ENCODE measurements around the gene LUC7L. TPM values are rescaled to one million over a fixed set of nuclear protein-coding genes. Genes with fewer than 3 reads are reported as not detected.
"Not testable (repeated sequence)": the region's sequence is repeated elsewhere in the genome, so short reads cannot be mapped to it uniquely, and the experiment has no call there.

The LUC7L gene
- total RNA-seq, 1 donor from 2014 or later, result 74.1 TPM

DNA sequence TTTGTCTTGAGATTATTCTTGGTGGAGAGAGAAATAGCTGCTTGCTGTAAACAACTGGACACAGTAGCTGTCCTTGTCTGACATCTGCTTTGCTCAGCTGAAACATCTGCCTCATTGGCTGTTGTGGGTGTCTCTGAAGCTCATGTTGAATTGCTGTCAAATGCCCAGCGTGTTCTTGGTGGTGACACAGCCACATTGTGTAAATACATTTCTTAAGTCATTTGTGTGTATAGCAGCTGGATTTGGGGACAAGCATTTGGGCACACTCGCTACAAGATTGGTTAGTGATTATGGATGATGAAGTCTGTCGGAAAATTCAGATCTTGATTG is 10.7 kb upstream of the LUC7L start:
- peaks cover 6% of the 10 kb centered on the region for H3K4me1 Mint-ChIP-seq (ENCODE audit: low read depth, unreplicated experiment)
- Histone ChIP-seq H3K79me2 (ENCODE audit: insufficient read depth, low read length) (peaks cover 21% of the 10 kb centered on the region), H3K27me3 (ENCODE audit: insufficient read depth, low read length) (no peaks in the 10 kb centered on the region), H3K4me1 (ENCODE audit: insufficient read depth, low read length) (no peaks in the 10 kb centered on the region), H3K27ac (ENCODE audit: low read depth, low read length) (no peak overlapping the region), H4K20me1 (ENCODE audit: insufficient read depth, low read length) (peaks cover 24% of the 10 kb centered on the region), H3K36me3 (ENCODE audit: insufficient read depth, low read length) (no peaks in the 10 kb centered on the region), H2AFZ (ENCODE audit: low read depth, low read length) (no peak overlapping the region), H3K9ac (ENCODE audit: low read length) (no peak overlapping the region), H3K9me3 (ENCODE audit: insufficient read depth, low read depth, low read length) (no peaks in the 10 kb centered on the region), H3K4me3 (ENCODE audit: insufficient read depth, low read depth, low read length) (no peak overlapping the region), H3K4me2 (ENCODE audit: low read length) (no peak overlapping the region)
- H3K27me3 Mint-ChIP-seq (ENCODE audit: low read depth, unreplicated experiment), result no peaks in the 10 kb centered on the region
- TF ChIP-seq, protein P1, sequence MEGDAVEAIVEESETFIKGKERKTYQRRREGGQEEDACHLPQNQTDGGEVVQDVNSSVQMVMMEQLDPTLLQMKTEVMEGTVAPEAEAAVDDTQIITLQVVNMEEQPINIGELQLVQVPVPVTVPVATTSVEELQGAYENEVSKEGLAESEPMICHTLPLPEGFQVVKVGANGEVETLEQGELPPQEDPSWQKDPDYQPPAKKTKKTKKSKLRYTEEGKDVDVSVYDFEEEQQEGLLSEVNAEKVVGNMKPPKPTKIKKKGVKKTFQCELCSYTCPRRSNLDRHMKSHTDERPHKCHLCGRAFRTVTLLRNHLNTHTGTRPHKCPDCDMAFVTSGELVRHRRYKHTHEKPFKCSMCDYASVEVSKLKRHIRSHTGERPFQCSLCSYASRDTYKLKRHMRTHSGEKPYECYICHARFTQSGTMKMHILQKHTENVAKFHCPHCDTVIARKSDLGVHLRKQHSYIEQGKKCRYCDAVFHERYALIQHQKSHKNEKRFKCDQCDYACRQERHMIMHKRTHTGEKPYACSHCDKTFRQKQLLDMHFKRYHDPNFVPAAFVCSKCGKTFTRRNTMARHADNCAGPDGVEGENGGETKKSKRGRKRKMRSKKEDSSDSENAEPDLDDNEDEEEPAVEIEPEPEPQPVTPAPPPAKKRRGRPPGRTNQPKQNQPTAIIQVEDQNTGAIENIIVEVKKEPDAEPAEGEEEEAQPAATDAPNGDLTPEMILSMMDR (IDR thresholded peaks at IDR 0.05; ENCODE audit: insufficient read depth, low read depth, low read length), result no peak
- TF ChIP-seq EZH2 (IDR thresholded peaks at IDR 0.05; ENCODE audit: insufficient read depth, low read length), result no peak
- H3K4me3 Mint-ChIP-seq (ENCODE audit: unreplicated experiment), result no peak overlapping the region
- H3K9me3 Mint-ChIP-seq (ENCODE audit: unreplicated experiment), result no peaks in the 10 kb centered on the region
- FAIRE-seq (no peak), DNase-seq (ENCODE audit: low read depth) (no peak)
- H3K36me3 Mint-ChIP-seq (ENCODE audit: low read depth, unreplicated experiment), result peaks cover 5% of the 10 kb centered on the region
- no peak overlapping the region for H3K27ac Mint-ChIP-seq (ENCODE audit: unreplicated experiment)

DNA sequence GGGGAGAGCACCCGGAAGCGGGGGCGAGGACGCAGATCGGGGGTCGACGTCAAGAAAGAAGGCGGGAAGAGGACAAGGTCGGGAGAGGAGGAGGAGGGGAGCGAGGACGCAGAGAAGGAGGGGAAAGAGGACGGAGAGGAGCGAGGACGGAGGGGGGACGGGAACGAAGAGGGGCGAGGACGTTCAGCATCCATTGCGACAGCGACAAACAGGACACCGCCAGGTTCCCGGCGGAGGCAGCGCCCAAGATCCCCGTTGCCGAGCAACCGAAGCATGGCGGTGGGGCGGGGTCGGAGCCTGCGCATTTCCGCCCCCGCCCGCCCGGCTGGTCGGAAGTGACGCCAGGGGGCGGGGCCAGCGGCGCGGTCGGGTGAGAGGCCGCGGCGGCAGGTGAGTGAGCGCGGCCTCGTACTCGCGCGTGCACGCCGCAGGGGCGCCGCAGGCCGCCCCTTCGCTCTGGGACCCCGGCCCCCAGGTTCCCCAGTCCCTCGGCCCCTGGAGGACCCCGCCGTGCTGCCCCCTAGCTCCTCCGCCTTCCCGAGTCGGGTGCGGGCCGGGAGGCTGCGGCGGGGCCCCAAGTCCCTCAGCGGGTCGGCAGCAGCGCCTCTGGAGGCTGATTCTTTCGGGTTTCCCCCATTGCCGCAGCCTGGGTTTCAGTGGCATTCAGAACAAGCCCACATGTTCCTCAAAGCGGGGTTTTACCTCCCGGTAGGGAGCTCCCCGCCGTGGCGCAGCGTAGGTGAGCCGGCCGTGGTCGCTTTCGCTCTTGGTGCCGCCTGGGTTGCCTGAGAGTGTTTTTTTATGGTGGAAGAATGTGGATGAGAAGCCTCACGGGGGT is 5.4 kb upstream of the LUC7L start, which contains the start of gene FAM234A:
Gene FAM234A (plus strand): TSS at position 354 of the 838 bp plus-strand sequence. CDS start 19,593 bp downstream, outside the sequence.
- Histone ChIP-seq H2AFZ (ENCODE audit: low read depth, low read length) (peak within 1 kb of the TSS; percentile 100), H3K27ac (ENCODE audit: low read depth, low read length) (peak within 1 kb of the TSS; percentile 97), H4K20me1 (ENCODE audit: insufficient read depth, low read length) (peaks cover 2% of the 10 kb centered on the region), H3K4me2 (ENCODE audit: low read length) (peak within 1 kb of the TSS; percentile 89), H3K36me3 (ENCODE audit: insufficient read depth, low read length) (no peaks in the 10 kb centered on the region), H3K4me3 (ENCODE audit: insufficient read depth, low read depth, low read length) (peak within 1 kb of the TSS; percentile 79), H3K79me2 (ENCODE audit: insufficient read depth, low read length) (peaks cover 2% of the 10 kb centered on the region), H3K9me3 (ENCODE audit: insufficient read depth, low read depth, low read length) (no peaks in the 10 kb centered on the region), H3K27me3 (ENCODE audit: insufficient read depth, low read length) (no peaks in the 10 kb centered on the region), H3K4me1 (ENCODE audit: insufficient read depth, low read length) (no peaks in the 10 kb centered on the region), H3K9ac (ENCODE audit: low read length) (peak within 1 kb of the TSS; percentile 93)
- Mint-ChIP-seq H3K27me3 (ENCODE audit: low read depth, unreplicated experiment) (no peaks in the 10 kb centered on the region), H3K9me3 (ENCODE audit: unreplicated experiment) (no peaks in the 10 kb centered on the region), H3K4me1 (ENCODE audit: low read depth, unreplicated experiment) (peaks cover 1% of the 10 kb centered on the region), H3K36me3 (ENCODE audit: low read depth, unreplicated experiment) (peaks cover 5% of the 10 kb centered on the region), H3K4me3 (ENCODE audit: unreplicated experiment) (peak within 1 kb of the TSS; percentile 99), H3K27ac (ENCODE audit: unreplicated experiment) (peak within 1 kb of the TSS; percentile 97)
- FAIRE-seq, result no peak
- TF ChIP-seq EZH2 (IDR thresholded peaks at IDR 0.05; ENCODE audit: insufficient read depth, low read length), result no peak
- TF ChIP-seq, protein P1 (IDR thresholded peaks at IDR 0.05; ENCODE audit: insufficient read depth, low read depth, low read length), result peak; percentile 25
- peak; percentile 87 for DNase-seq (ENCODE audit: low read depth)

DNA sequence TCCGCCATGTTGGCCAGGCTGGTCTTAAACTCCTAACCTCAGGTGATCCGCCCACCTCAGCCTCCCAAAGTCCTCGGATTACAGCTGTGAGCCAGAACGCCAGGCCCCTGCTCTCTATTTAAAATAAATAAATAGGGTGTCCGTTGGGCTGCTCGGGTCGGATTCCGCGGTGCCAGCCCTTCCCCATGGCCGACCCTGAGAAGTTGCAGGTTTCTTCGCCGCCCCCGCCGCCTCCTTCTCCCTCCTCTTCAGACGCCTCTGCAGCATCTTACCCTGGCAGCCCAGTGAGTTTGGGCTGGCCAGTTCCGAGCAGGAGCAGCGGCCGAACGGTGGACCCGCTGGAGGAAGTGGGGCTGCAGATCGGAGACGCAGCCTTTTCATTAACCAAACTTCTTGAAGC is 1.7 kb upstream of the LUC7L start:
- no peak overlapping the region for H2AFZ ChIP-seq (ENCODE audit: low read depth, low read length)

DNA sequence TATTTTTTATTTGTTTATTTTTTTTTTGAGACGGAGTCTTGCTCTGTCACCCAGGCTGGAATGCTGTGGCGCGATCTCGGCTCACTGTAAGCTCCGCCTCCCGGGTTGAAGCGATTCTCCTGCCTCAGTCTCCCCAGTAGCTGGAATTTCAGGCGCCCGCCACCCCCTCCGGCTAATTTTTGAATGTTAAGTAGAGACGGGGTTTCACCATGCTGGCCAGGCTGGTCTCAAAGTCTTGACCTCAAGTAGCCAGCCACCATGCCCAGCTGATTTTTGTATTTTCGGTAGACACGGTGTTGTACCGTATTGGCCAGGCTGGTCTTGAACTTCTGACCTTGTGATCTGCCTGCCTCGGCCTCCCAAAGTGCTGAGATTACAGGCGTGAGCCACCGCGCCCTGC is 1.1 kb upstream of the LUC7L start:
- peaks cover 11% of the 10 kb centered on the region for H3K36me3 Mint-ChIP-seq (ENCODE audit: low read depth, unreplicated experiment)
- H3K4me3 Mint-ChIP-seq (ENCODE audit: unreplicated experiment); DNase-seq (ENCODE audit: low read depth); H3K9me3 Mint-ChIP-seq (ENCODE audit: unreplicated experiment); H3K4me3 ChIP-seq (ENCODE audit: insufficient read depth, low read depth, low read length); H3K9me3 ChIP-seq (ENCODE audit: insufficient read depth, low read depth, low read length); H3K4me2 ChIP-seq (ENCODE audit: low read length); H3K27ac Mint-ChIP-seq (ENCODE audit: unreplicated experiment); H3K9ac ChIP-seq (ENCODE audit: low read length); H3K27ac ChIP-seq (ENCODE audit: low read depth, low read length); H2AFZ ChIP-seq (ENCODE audit: low read depth, low read length); FAIRE-seq; H3K27me3 ChIP-seq (ENCODE audit: insufficient read depth, low read length); H3K27me3 Mint-ChIP-seq (ENCODE audit: low read depth, unreplicated experiment): not testable (repeated sequence)
- Histone ChIP-seq H3K4me1 (ENCODE audit: insufficient read depth, low read length) (peaks cover 15% of the 10 kb centered on the region), H4K20me1 (ENCODE audit: insufficient read depth, low read length) (peaks cover 34% of the 10 kb centered on the region), H3K79me2 (ENCODE audit: insufficient read depth, low read length) (peaks cover 37% of the 10 kb centered on the region), H3K36me3 (ENCODE audit: insufficient read depth, low read length) (peaks cover 20% of the 10 kb centered on the region)
- H3K4me1 Mint-ChIP-seq (ENCODE audit: low read depth, unreplicated experiment), result peaks cover 18% of the 10 kb centered on the region

More for the DNA sequence above, 1.7 kb upstream of the LUC7L start:
- H3K4me1 Mint-ChIP-seq (ENCODE audit: low read depth, unreplicated experiment), result peaks cover 16% of the 10 kb centered on the region
- H3K27me3 Mint-ChIP-seq (ENCODE audit: low read depth, unreplicated experiment), result no peaks in the 10 kb centered on the region
- Histone ChIP-seq H3K9ac (ENCODE audit: low read length) (no peak overlapping the region), H3K4me2 (ENCODE audit: low read length) (no peak overlapping the region), H3K4me1 (ENCODE audit: insufficient read depth, low read length) (peaks cover 15% of the 10 kb centered on the region), H3K27ac (ENCODE audit: low read depth, low read length) (no peak overlapping the region), H3K36me3 (ENCODE audit: insufficient read depth, low read length) (peaks cover 17% of the 10 kb centered on the region), H3K9me3 (ENCODE audit: insufficient read depth, low read depth, low read length) (no peaks in the 10 kb centered on the region), H3K79me2 (ENCODE audit: insufficient read depth, low read length) (peaks cover 32% of the 10 kb centered on the region), H4K20me1 (ENCODE audit: insufficient read depth, low read length) (peaks cover 29% of the 10 kb centered on the region), H3K27me3 (ENCODE audit: insufficient read depth, low read length) (no peaks in the 10 kb centered on the region), H3K4me3 (ENCODE audit: insufficient read depth, low read depth, low read length) (no peak overlapping the region)
- H3K36me3 Mint-ChIP-seq (ENCODE audit: low read depth, unreplicated experiment), result peaks cover 13% of the 10 kb centered on the region
- H3K4me3 Mint-ChIP-seq (ENCODE audit: unreplicated experiment), result no peak overlapping the region
- no peak for TF ChIP-seq EZH2 (IDR thresholded peaks at IDR 0.05; ENCODE audit: insufficient read depth, low read length)
- TF ChIP-seq, protein P1 (IDR thresholded peaks at IDR 0.05; ENCODE audit: insufficient read depth, low read depth, low read length), result no peak
- H3K27ac Mint-ChIP-seq (ENCODE audit: unreplicated experiment), result no peak overlapping the region
- DNase-seq (ENCODE audit: low read depth) (no peak), FAIRE-seq (no peak)
- H3K9me3 Mint-ChIP-seq (ENCODE audit: unreplicated experiment), result no peaks in the 10 kb centered on the region
